SU-DHL-6 (cell line): ENCODE measurements around the gene MND1.

Experiments used
- EZH2phosphoT487 ChIP-seq: fragments of 200-600 bp; sonication (generic), shearing (Covaris generic); conservative IDR thresholded peaks from 2 replicates; pipeline ENCODE4 v1.6.1; 2018; ENCODE audit warnings: mild to moderate bottlenecking, antibody characterized with exemption, low read length, moderate library complexity, mixed read lengths
- TF ChIP-seq, protein P1 (sequence below): fragments of 200-600 bp; sonication (generic); IDR thresholded peaks from one replicate; pipeline ENCODE4 v1.5.1; 2017; ENCODE audit warnings: antibody characterized with exemption, mild to moderate bottlenecking, low read length, moderate library complexity; ENCODE audit not compliant: insufficient read depth, poor library complexity, severe bottlenecking

DNA sequence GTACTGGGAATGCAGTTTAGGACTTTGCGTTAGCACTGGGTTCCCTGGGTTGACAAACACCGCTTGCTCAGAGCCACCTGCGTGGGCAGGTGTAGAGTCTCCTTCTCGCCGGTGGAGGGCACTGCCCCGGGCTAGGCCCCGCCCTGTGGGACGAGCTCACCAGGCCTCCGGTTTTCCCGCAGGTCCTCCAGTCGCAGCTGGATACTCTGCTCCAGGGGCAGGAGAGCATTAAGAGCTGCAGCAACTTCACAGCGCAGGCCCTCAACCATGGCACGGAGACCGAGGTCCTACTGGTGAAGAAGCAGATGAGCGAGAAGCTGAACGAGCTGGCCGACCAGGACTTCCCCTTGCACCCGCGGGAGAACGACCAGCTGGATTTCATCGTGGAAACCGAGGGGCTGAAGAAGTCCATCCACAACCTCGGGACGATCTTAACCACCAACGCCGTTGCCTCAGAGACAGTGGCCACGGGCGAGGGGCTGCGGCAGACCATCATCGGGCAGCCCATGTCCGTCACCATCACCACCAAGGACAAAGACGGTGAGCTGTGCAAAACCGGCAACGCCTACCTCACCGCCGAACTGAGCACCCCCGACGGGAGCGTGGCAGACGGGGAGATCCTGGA lies 49.2 kb upstream of the MND1 start:
- TF ChIP-seq, protein P1, sequence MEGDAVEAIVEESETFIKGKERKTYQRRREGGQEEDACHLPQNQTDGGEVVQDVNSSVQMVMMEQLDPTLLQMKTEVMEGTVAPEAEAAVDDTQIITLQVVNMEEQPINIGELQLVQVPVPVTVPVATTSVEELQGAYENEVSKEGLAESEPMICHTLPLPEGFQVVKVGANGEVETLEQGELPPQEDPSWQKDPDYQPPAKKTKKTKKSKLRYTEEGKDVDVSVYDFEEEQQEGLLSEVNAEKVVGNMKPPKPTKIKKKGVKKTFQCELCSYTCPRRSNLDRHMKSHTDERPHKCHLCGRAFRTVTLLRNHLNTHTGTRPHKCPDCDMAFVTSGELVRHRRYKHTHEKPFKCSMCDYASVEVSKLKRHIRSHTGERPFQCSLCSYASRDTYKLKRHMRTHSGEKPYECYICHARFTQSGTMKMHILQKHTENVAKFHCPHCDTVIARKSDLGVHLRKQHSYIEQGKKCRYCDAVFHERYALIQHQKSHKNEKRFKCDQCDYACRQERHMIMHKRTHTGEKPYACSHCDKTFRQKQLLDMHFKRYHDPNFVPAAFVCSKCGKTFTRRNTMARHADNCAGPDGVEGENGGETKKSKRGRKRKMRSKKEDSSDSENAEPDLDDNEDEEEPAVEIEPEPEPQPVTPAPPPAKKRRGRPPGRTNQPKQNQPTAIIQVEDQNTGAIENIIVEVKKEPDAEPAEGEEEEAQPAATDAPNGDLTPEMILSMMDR: no peak
- no peak for TF ChIP-seq EZH2phosphoT487
